Measurements from ENCODE around the gene RAD51AP1.

Gene RAD51AP1

DNA sequence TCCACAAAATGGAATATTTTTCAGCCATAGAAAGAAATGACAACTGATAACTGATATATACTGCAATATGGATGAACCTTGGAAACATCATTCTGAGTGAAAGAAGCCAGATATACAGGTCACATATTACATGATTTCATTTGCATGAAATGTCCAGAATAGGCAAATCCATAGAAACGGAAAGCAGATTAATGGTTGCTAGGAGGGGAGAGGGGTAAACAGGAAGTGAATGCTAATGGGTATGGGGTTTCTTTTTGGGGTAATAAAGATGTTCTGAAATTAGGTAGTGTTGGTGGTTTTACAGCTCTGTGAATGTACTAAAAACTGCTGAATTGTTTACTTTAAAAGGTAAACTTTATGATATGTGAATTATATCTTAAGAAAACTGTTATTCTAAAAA lies 6.5 kb downstream of the RAD51AP1 start:
- in situ Hi-C loops (cut with MboI; ENCODE audit: low sequenced_read_pairs): no loop called here

DNA sequence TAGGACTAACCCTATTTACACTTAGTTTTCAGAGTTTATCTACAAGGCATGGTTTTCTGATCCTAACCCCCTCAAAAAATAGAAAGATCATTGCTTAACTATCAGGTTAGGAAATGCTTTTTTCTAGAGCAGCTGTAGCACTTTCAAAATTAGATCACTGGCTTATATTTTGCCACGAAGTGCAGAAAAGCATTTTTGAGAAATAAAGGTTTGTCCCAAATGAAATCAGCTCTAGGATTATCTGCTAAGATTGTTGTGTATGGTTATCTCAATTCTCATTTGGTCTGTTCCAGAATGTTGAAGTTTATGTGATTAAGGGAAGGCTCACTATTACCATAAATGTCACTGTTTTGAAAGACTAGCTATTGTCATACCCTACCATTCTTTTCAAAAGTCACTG lies 13.5 kb downstream of the RAD51AP1 start:
- in situ Hi-C loops (cut with MboI; ENCODE audit: low sequenced_read_pairs): no loop called here

DNA sequence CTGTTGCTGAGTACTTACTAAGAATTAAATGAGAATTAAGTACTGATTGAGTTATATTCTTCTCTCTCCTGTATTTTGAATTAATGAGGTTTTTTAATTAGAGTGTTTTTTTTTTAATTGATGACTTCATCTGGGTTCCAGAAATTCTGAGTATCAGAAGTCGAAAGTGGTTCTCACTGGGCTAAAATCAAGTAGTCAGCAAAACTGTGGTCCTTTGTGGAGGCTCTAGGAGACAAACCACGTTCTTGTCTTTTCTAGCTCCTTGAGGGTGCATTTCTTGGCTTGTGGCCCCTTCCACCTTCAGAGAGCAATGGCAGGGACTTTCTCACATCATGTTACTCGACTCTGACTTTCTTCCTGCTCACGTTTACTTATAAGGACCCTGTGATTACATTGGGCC lies 15.3 kb downstream of the RAD51AP1 start:
- in situ Hi-C loops (cut with MboI; ENCODE audit: low sequenced_read_pairs): no loop called here

DNA sequence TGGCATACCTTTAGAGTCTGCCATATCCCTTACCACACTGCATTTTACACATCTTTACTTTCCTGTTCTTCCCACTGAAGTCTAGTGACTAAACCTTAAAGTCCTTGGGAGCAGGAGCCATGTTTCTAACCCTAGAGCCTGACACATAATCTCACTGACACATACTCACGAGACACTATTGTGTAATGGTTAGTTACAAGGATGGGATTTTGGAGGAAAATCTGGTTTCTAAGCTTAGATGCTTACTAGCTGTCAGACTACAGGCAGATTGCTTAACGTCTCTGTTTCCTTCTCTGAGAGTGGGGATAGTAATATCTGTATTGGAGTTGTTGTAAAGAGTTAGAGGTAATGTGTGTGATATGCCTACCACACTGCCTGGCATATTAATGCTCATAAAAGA lies 17.1 kb downstream of the RAD51AP1 start:
- in situ Hi-C loops (cut with MboI; ENCODE audit: low sequenced_read_pairs): no loop called here

DNA sequence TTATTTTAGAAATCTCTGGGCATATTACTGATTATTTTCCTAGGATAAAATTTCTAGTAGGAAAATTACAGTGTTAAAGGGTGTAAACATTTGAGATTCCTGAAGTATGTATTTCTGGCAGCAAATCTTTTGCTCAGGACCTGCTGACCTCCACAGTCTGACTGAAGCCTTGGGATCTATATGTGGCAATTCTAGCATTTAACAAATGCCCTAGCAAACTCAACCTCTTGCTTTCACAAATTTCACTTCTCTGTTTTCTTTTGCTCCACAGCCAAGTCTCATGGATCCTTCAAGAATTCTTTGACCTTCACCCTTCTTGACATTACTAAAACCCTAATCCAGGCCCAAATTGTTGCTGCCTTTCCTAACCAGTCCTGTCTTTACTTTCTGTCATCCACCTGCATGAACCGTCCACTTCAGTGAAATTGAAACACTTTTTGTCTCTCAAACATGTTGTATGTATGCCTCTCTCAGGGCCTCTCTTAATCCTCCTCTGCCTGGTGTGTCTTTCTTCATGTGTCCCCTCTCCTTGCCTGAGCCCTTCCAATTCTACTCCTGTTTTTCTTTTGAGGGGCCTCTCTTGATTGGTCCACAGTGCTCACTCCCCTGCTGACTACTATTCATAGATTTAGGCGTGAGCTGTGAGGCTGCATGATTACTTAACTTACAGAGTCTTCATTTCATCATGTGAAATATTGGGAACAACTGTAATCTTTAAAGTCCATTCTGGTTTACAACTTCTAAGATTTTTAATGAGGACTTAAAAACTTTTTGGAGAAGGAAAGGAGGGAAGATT lies 18.2 kb downstream of the RAD51AP1 start:
- in situ Hi-C loops (cut with MboI; ENCODE audit: low sequenced_read_pairs): no loop called here

DNA sequence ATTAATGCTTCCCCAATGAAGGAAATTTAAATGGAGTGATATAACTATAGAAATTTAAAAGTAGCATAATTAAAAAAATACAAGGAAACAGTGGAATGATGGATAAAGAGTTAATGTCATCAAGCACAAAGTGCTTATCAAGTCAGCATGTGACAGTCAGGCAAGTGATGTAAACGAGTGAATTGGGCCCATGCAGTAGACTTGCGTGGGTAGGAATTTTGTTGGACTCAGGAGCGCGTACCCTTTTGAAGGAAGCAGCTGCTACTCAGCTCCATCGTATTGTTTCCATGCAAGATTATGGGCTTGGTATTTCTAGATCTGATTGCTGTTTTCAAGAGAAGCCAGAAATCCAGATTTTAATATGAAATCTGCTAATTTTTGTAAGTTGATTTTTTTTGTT lies 18.9 kb downstream of the RAD51AP1 start:
- in situ Hi-C loops (cut with MboI; ENCODE audit: low sequenced_read_pairs): no loop called here

DNA sequence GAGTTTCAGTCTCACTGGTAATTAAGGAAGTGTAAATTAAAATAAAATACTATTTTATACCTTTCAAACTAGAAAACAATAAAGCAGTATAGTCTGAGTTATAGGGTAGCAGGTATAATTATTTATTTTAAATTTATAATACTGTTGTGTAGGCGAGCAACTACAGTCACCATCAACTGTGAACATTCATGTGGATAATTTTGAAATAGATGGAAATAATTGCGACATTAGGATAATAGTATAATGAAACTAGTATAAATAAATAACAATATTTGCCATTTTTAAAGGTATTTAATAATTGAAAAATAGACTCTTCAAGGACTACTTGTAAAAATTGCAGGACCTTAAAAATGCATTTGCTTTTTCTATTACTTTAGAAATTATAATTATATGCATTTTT lies 19.5 kb downstream of the RAD51AP1 start:
- in situ Hi-C loops (cut with MboI; ENCODE audit: low sequenced_read_pairs): no loop called here

DNA sequence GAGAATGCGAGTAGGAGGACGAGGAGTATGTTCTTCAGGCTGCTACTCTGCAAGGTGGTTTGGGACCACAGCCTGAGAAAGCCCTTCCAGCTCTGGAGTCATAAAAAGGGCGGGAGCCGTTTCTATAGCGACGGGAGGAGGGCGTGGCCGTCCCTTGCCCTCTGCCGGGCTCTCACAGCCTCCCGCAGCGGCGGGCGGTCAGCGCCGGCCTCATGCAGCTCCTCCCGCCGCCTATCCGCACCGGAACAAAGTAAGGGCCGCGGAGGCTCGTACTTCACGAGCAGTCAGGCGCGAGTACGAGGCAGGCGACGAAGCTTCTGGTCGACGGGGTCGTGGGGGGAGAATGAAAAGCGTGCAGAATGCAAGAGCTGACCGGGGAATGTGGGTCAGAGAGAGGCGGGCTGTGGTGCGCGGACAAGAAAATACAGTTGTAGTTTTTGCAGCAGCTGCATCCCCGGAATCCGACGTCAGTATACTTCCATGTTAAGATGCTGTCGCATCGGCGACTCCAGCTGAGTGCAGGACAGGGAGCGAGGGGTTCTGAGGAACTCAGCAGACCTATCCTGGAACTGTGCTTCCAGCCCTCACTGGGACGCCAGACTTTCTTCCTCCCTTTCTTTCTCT lies 23.5 kb downstream of the RAD51AP1 start, which contains the start of gene DYRK4:
TSS of gene DYRK4 (plus strand) at position 175 of the 624 bp plus-strand sequence. CDS start at position 213, 38 bp downstream.
- in situ Hi-C loops (cut with MboI; ENCODE audit: low sequenced_read_pairs): no loop called here

DNA sequence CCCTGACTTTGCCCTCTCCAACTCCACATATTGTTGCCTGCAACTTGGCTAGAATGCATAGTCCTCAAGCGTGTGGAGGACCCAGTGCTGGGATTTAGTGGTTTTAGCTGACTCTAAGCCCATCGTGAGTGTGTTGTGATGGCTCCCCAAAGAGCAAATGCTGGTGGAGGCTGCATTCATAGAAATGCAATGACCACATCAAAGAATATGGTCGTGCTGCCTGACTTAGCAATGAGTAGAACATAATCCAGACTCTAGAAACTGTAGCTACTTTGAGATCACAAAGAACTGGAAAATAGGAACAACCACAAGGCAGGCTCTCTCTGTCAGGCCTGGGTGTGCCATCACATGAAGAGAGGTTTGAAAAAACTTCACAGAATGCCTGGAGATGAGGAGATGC lies 24.6 kb downstream of the RAD51AP1 start:
- in situ Hi-C loops (cut with MboI; ENCODE audit: low sequenced_read_pairs): no loop called here

DNA sequence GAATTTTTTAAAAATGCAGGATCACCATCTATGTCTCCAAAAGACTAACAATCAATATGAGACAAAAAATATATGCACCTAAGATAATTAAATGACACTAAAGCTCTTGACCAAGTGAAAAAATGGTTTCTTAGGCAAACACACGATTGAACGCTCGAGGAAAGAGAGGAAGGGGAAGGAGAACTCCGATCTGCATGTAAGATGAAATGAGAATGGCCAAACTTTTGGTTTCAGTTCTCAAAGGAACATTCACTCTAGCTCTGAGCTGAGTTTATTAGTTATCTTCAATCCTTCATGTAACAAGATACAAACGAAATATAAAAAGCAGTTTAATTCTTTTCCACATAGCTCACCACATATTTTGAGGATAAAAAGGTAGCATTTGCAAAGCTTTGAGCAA lies 26.1 kb downstream of the RAD51AP1 start:
- in situ Hi-C loops (cut with MboI; ENCODE audit: low sequenced_read_pairs): no loop called here

DNA sequence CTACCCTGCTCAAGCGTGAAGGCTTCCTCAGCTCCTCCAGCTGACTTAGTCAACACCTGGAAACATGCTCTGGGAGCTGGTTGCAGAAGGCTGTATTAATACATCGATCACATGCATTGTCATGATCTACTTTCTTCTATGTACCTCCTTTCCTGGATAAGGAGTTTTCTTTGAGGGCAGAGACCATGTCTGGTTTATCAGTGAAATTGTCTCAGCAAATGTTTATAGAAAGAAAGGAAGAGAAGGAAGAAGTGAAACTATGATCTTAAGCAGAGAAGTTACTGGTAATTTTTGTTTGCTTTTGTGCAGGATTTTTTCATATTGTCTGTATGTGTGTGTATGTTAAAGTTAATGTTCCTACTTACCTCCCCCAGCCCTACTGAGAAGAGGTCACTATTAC lies 27.8 kb downstream of the RAD51AP1 start:
- in situ Hi-C loops (cut with MboI; ENCODE audit: low sequenced_read_pairs): no loop called here

DNA sequence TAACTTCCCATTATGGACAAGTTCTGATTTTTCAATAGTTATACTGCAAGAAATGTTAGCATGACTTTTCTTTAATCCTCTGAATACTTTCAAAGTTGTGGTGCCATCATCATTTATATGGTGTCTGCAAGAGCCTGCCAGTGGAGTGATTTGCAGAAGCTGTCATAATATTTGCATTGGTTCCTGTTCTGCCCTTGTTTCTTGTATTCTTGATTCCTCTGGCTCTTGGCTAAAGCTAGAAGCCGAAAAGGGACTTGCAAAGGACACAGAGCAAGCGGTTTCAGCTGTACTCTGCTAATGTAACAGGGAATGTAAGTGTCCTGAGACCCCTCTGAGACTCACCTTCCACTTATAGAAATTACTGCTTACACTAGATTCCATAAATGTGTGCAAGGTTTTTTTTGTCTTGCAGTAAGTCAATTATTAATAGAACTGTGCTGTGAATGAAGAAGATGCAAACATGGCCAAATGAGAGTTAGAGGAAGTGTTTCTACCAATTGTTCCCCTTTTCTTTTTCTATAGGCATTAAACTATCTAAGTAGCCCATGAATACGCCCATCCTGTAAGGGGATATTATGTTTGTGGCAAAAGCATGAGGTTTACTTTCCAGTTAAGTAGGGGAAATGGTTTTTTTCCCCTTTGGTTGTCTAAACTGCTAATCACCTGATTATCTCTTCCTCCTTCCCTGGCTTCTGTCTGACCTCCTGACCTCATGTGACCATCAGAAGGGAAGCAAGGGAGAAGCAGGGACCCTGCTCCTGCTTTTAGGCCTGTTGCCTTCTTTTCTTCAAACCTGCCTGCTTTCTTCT lies 28.6 kb downstream of the RAD51AP1 start:
- in situ Hi-C loops (cut with MboI; ENCODE audit: low sequenced_read_pairs): no loop called here

DNA sequence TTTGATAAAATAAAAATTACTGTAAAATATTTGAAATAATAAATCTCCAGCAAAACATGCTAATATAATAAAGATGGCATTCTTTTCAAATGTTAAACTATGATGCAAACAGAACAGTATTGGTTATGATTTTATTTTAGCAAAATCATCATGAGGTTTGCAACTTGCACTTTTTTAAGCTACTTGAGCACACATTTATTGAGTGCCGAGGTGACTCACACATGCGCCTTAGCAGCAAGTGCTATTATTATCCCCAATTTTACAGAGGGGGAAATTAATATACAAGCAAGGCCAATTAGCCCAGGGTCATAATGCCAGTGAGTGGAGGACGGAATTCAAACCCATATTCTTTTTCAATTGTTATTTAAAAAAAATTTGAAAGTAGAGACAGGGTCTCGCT lies 30.6 kb downstream of the RAD51AP1 start:
- in situ Hi-C loops (cut with MboI; ENCODE audit: low sequenced_read_pairs): no loop called here

DNA sequence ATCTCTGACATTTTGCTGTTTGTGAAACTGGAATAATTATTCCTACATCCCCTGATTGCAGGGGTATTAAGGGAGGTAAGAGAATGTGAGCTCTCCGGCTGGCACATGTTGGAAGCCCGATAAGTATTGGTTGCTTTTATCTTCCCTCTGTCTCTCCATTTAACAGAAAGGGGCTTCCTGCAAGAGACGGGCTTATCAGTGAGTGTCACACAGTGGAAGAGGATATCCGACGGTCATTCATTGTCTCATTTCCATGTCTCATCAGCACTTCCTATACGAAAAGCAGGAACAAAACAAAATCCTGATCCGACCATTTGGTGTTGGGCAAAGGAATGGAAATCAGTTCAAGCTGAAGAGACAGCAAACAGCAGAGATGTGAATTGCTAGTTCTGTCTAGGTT lies 34.0 kb downstream of the RAD51AP1 start:
- in situ Hi-C loops (cut with MboI; ENCODE audit: low sequenced_read_pairs): no loop called here

DNA sequence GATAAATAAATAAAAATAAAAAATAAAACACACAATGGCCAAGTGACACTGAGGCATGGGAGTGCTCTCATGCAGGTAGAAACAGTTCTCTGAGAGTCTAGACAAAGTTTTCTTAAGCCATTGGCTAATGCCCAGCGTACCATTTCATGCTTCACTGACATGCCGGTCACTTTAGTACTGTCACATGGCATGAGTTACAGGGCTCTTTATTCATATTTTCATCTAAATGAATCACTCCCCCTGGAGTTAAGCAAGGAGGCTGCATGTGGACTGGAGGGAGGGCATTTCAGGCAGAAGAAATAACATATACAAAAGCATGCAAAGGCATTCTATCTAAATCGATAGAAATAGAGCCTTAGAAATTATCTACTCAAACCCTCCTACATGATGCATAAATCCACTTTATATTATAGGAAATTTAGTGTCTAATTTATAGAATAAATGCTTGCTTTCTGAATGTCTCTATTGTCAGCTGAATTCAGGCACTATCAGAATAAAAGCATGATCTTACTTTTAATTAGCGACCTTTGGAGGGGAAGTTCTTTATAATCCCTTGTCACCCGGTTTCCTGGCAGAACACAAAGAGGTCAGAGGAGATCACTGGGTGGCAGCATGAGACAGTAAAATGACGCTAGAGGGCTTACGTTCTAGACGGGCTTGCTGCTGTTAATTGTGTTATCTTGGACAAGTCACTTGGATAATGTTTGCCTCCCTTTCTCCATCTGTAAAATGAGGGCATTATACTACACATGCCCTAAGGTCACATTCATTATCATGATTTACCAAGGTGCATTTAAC lies 40.8 kb downstream of the RAD51AP1 start:
- in situ Hi-C loops (cut with MboI; ENCODE audit: low sequenced_read_pairs): no loop called here

DNA sequence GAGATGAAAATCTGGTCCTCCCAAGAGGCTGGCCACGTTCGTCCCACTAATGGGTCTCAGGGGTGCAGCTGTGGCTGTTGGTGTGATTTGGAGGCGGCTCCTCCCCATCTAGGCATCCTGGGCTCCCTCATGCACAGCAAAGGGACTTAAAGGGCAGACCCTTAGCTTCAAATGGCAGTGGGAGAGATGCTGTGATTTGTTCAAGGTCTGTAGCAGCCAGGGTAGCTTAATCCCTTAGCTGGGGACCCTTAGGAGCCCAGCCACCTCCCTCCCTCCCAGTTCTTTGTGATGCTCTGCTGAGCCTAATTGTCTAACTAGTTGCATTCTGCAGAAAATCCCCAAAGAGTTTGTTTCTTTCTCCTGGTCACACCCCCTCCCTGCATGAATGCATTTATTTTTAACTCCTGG lies 41.6 kb downstream of the RAD51AP1 start:
- in situ Hi-C loops (cut with MboI; ENCODE audit: low sequenced_read_pairs): no loop called here

DNA sequence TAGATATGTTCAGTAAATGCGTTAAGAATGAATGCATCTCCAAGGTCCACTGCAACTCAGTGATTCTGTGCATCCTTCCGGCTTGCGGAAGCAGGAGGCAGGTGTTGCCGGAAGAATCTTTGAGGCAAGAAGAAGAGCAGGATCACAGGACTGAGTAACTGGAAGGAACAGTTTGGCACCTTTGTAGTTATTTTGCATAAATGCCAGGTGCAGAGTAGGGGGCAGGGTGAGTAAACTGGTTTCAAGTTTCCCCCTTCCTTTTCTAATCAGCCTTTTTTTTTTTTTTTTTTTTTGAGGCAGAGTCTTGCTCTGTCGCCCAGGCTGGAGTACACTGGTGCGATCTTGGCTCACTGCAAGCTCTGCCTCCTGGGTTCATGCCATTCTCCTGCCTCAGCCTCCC lies 45.6 kb downstream of the RAD51AP1 start:
- in situ Hi-C loops (cut with MboI; ENCODE audit: low sequenced_read_pairs): no loop called here

DNA sequence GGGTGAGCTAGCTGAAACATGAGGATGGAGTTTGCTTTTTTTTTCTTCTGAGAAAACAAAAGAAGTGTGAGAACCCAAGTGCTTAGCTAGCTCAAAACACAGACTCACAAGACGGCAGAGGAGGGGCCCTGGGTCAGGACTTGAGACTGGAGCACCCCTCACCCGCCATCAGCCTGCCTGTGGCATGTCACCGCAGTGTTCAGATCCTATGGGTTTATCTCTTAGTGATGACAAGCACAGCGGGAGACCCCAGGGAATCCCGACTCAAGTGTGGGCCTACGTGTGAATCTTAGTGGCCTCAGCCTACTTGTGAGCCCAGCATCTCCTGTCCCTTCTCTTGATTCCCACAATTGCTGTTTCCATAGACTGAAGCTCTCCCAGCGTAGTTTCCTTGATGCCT lies 46.2 kb downstream of the RAD51AP1 start:
- in situ Hi-C loops (cut with MboI; ENCODE audit: low sequenced_read_pairs): no loop called here

DNA sequence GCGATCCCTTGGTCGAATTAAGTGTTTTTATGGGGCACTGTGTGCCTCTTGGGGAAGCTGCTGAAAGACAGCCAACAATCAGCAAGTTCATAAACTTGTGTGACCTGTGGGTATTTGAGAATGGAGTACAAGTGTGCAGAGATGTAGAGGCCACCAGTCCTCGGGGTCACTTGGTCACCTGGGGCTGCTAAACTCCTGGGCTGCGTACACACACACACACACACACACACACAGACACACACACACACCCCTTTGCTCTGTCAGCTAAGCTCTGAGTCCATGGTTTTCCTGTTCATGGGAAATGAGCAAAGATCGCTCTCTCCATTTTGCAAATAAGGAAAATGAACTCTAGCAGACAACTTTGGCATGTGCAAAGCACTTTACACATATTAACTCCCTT lies 47.8 kb downstream of the RAD51AP1 start:
- in situ Hi-C loops (cut with MboI; ENCODE audit: low sequenced_read_pairs): no loop called here

DNA sequence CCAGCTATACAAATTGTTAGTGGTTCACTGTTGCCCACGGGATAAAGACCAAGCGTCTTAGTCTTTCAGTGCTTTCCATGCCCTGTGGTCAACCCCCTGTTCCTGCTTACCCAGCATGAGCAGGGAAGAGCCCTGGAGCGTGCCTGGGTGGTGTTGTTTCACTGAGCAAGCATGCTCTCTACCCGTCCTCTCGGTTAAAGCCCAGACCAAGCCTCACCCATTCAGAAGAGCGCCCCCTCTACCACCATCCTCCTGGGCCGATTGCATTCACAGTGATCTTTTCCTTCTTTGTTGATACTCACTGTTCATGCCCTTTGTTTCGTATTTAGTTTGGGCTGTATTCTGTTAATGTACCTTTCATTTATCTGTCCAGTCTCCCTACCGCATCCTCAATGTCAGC lies 48.4 kb downstream of the RAD51AP1 start:
- in situ Hi-C loops (cut with MboI; ENCODE audit: low sequenced_read_pairs): no loop called here

DNA sequence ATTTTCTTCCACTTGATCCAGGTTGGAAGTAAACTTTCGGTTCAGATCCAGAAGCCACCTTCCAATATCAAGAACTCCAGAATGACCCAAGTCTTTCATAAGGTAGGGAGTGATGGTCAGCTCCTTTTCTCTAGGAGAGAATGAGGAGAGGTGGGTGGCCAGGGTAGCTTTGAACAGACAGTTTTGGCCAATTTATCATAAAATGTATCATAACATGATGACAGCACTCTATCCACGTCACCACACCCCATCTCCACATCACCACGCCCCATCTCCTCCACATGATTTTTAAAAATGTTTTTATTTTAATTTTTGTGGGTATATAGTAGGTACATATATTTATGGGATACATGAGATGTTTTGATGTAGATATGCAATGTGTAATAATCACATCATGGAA lies 50.2 kb downstream of the RAD51AP1 start:
- in situ Hi-C loops (cut with MboI; ENCODE audit: low sequenced_read_pairs): no loop called here

All from HL-60/S4 treated with retinoic acid at 250 ng/mL for 4 days and 3 days (cell line).